WTC11 (cell line): ENCODE data around the gene MAEA.

Experiments used
- TF ChIP-seq, protein P1 (sequence below): sonication (generic); formaldehyde crosslinking; IDR thresholded peaks from 2 replicates; pipeline ENCODE4 v1.8.1; 2022; ENCODE audit warnings: mild to moderate bottlenecking, moderate library complexity, missing genetic modification reagents
- TF ChIP-seq, protein P2 (sequence below): fragments of 250-450 bp; sonication (Bioruptor Pico); IDR thresholded peaks from 2 replicates; pipeline ENCODE4 v2.1.2; 2022; ENCODE audit warnings: mild to moderate bottlenecking, moderate library complexity
- TF ChIP-seq, protein P3 (sequence below): sonication (generic); formaldehyde crosslinking; conservative IDR thresholded peaks from 2 replicates; pipeline ENCODE4 v1.8.1; 2022; ENCODE audit warnings: mild to moderate bottlenecking, missing genetic modification reagents

DNA sequence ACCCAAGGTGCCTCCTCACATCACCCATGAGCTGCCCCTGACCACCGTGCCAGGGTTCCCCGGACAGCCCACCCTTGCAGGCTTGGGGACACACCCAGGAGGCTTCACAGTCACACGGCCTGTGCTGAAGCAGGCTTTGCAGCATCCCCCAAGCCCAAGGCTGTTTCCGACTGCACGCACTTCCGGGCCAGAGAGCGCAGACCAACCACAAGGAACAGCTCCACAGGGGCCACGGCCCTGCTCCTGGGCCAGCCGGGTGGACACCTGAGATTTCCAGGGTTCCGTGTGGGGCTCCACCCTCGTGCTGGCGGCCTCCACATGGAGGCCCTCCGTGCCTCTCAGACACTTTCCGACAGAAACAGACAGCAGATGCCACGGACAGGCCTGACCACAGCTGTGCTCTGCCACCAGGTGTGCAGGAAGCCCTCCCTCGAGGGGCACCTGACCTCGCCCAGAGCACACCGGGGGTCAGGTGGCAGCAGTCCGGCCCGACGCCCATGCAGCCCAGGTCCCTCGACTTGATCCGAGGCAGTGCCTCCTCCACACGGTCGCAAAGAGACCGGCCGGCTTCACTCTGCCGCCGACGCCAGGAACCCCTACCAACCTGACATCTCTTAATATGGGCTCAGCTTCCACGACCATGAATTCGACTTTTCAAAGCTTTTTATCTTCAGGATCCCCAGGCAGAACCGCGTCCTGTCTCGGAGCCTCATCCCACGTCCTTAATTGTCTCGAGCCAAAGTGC is 48.8 kb upstream of the MAEA start:
- TF ChIP-seq, protein P1, sequence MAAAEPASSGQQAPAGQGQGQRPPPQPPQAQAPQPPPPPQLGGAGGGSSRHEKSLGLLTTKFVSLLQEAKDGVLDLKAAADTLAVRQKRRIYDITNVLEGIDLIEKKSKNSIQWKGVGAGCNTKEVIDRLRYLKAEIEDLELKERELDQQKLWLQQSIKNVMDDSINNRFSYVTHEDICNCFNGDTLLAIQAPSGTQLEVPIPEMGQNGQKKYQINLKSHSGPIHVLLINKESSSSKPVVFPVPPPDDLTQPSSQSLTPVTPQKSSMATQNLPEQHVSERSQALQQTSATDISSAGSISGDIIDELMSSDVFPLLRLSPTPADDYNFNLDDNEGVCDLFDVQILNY = no peak
- TF ChIP-seq, protein P2, sequence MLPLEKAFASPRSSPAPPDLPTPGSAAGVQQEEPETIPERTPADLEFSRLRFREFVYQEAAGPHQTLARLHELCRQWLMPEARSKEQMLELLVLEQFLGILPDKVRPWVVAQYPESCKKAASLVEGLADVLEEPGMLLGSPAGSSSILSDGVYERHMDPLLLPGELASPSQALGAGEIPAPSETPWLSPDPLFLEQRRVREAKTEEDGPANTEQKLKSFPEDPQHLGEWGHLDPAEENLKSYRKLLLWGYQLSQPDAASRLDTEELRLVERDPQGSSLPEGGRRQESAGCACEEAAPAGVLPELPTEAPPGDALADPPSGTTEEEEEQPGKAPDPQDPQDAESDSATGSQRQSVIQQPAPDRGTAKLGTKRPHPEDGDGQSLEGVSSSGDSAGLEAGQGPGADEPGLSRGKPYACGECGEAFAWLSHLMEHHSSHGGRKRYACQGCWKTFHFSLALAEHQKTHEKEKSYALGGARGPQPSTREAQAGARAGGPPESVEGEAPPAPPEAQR (CRISPR knock-in tag) = no peak
- TF ChIP-seq, protein P3, sequence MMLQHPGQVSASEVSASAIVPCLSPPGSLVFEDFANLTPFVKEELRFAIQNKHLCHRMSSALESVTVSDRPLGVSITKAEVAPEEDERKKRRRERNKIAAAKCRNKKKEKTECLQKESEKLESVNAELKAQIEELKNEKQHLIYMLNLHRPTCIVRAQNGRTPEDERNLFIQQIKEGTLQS (CRISPR knock-in tag) = no peak
